Smooth muscle cell (in vitro differentiated cells): ENCODE measurements around the gene PCED1B. TPM values are rescaled to one million over a fixed set of nuclear protein-coding genes. Genes with fewer than 3 reads are reported as not detected.

Source experiments
- DNase-seq: peaks from one replicate; lab custom pipeline; 2025; ENCODE audit not compliant: unreplicated experiment; lab: John Stamatoyannopoulos, UW
- H2AFZ ChIP-seq: fragments of 200-600 bp; sonication (generic); 2 replicates; pipeline ENCODE4 v1.6.0; 2016; ENCODE audit warnings: antibody characterized with exemption, low read depth, mild to moderate bottlenecking
- H3F3A ChIP-seq: fragments of 200-600 bp; sonication (generic); 2 replicates; pipeline ENCODE4 v1.6.0; 2017; ENCODE audit warnings: antibody characterized with exemption, low read depth
- H3K27ac ChIP-seq: fragments of 200-600 bp; sonication (generic); 2 replicates; pipeline ENCODE4 v1.5.1; 2016; ENCODE audit warnings: low read depth, mild to moderate bottlenecking
- H3K27me3 ChIP-seq: fragments of 200-600 bp; sonication (generic); 2 replicates; pipeline ENCODE4 v1.6.1; 2016; ENCODE audit warnings: low read depth, mild to moderate bottlenecking
- H3K36me3 ChIP-seq: fragments of 200-600 bp; sonication (generic); 2 replicates; pipeline ENCODE4 v1.5.1; 2016; ENCODE audit warnings: low read depth
- H3K4me1 ChIP-seq: fragments of 200-600 bp; sonication (generic); 2 replicates; pipeline ENCODE4 v1.5.1; 2016; ENCODE audit warnings: low read depth
- H3K4me2 ChIP-seq: fragments of 200-600 bp; sonication (generic); 2 replicates; pipeline ENCODE4 v1.6.0; 2016; ENCODE audit warnings: mild to moderate bottlenecking
- H3K4me3 ChIP-seq: fragments of 200-600 bp; sonication (generic); 2 replicates; pipeline ENCODE4 v1.5.1; 2016; ENCODE audit warnings: mild to moderate bottlenecking
- H3K79me2 ChIP-seq: fragments of 200-600 bp; sonication (generic); 2 replicates; pipeline ENCODE4 v1.6.0; 2016; ENCODE audit warnings: low read depth, mild to moderate bottlenecking
- H3K9ac ChIP-seq: fragments of 200-600 bp; sonication (generic); 2 replicates; pipeline ENCODE4 v1.6.0; 2016; ENCODE audit warnings: low read depth
- H3K9me3 ChIP-seq: fragments of 200-600 bp; sonication (generic); replicated peaks from 2 replicates; pipeline ENCODE4 v1.5.1; 2016; ENCODE audit warnings: low read depth
- H4K20me1 ChIP-seq: fragments of 200-600 bp; sonication (generic); 2 replicates; pipeline ENCODE4 v1.6.0; 2016; ENCODE audit warnings: low read depth
- CTCF ChIP-seq: fragments of 200-600 bp; sonication (generic); IDR thresholded peaks from 2 replicates; pipeline ENCODE4 v1.5.1; 2017; ENCODE audit warnings: borderline replicate concordance, mild to moderate bottlenecking, antibody characterized with exemption; ENCODE audit not compliant: insufficient read depth, poor library complexity, severe bottlenecking
- WGBS: methylation state at CpG from one replicate; pipeline ENCODE4 v1.1.7; 2016; ENCODE audit warnings: low lambda C conversion rate; 5-methylcytosine and 5-hydroxymethylcytosine counted together
- polyA plus RNA-seq: library from polyadenylated mRNA; unstranded; fragments of >200 nt; fragmentation: Nextera tagmentation; extraction: Ambion mirVana; gene quantifications from 2 replicates; pipeline ENCODE4 v1.2.1, GENCODE V29; 2016
- total RNA-seq: library from RNA; depleted of rRNA; stranded (reverse); fragments of >200 nt; gene quantifications from 2 replicates; pipeline ENCODE4 v1.2.3, GENCODE V29; 2014

Gene PCED1B
- total and polyA plus RNA-seq, 2 experiments from 2014 or later, result 2.7 to 3.5 TPM

GRCh38 chr12:47228802-47229201 is 149.4 kb downstream of the PCED1B start:
- Histone ChIP-seq H2AFZ (no peak overlapping the region), H4K20me1 (no peaks in the 10 kb centered on the region), H3K4me2 (no peak overlapping the region), H3K4me3 (no peak overlapping the region), H3K27ac (no peak overlapping the region), H3K4me1 (peaks cover 4% of the 10 kb centered on the region), H3K79me2 (no peaks in the 10 kb centered on the region), H3K9me3 (no peaks in the 10 kb centered on the region), H3K36me3 (no peaks in the 10 kb centered on the region), H3K27me3 (no peaks in the 10 kb centered on the region), H3F3A (no peaks in the 10 kb centered on the region), H3K9ac (no peak overlapping the region)
- no peak for DNase-seq
- 97% methylated on average over 4 of the region's 4 CpGs for WGBS
- no peak for TF ChIP-seq CTCF

- no peak for DNase-seq
- no peak overlapping the region for H3K27ac ChIP-seq
- no peaks in the 10 kb centered on the region for H3K9me3 ChIP-seq
- 21% methylated on average over 7 of the region's 7 CpGs for WGBS
- H3K9ac ChIP-seq, result no peak overlapping the region
- peak overlapping the region; percentile 45 for H3K4me2 ChIP-seq
- H3K36me3 ChIP-seq, result no peaks in the 10 kb centered on the region
- no peaks in the 10 kb centered on the region for H4K20me1 ChIP-seq
- no peaks in the 10 kb centered on the region for H3K79me2 ChIP-seq
- H3K27me3 ChIP-seq, result no peaks in the 10 kb centered on the region
- no peak overlapping the region for H2AFZ ChIP-seq
- H3F3A ChIP-seq, result no peaks in the 10 kb centered on the region
- H3K4me3 ChIP-seq, result no peak overlapping the region
- H3K4me1 ChIP-seq, result no peaks in the 10 kb centered on the region
- TF ChIP-seq CTCF, result no peak
These were observed 152.0 kb downstream of the PCED1B start for GRCh38 chr12:47231456-47231855.

GRCh38 chr12:47234576-47235141 is 155.2 kb downstream of the PCED1B start:
- Histone ChIP-seq H3K9ac (no peak overlapping the region), H3K27me3 (no peaks in the 10 kb centered on the region), H3K9me3 (no peaks in the 10 kb centered on the region), H3K36me3 (no peaks in the 10 kb centered on the region), H2AFZ (no peak overlapping the region), H3K4me3 (no peak overlapping the region), H4K20me1 (no peaks in the 10 kb centered on the region), H3F3A (peaks cover 23% of the 10 kb centered on the region), H3K4me1 (no peaks in the 10 kb centered on the region), H3K4me2 (no peak overlapping the region), H3K79me2 (no peaks in the 10 kb centered on the region), H3K27ac (no peak overlapping the region)
- TF ChIP-seq CTCF, result no peak
- no peak for DNase-seq
- 93% methylated on average over 14 of the region's 14 CpGs for WGBS
